Heart left ventricle (tissue), 16 donors: ENCODE data around the gene P2RY14. TPM values are rescaled to one million over a fixed set of nuclear protein-coding genes. Genes with fewer than 3 reads are reported as not detected.

ENCODE experiments used
- ATAC-seq, 4 donors: fragments of 200-7000 bp; cut with Tn5 transposase; one replicate each; pipeline ENCODE4 v1.9.1; 2020 to 2022; ENCODE audit warnings: moderate library complexity in 4 of 4, mild to moderate bottlenecking in 3 of 4, moderate number of reproducible peaks in 1 of 4
- DNase-seq, 5 donors: peaks; one replicate each; pipeline ENCODE4 v3.0.0-alpha.2; 2020
- H3K27ac ChIP-seq, 12 donors: fragments of 200-600 bp; sonication (generic) in 4 of 12; one replicate each; pipeline versions ENCODE4 v1.5.0 to v1.8.0; 2016 to 2022; ENCODE audit warnings: mild to moderate bottlenecking in 2 of 12
- H3K27me3 ChIP-seq, 9 donors: fragments of 200-600 bp; sonication (generic) in 2 of 9; one replicate each; pipeline versions ENCODE4 v1.5.1 to v1.8.0; 2016 to 2022; ENCODE audit warnings: mild to moderate bottlenecking in 3 of 9
- H3K36me3 ChIP-seq, 9 donors: fragments of 200-600 bp; sonication (generic) in 2 of 9; one replicate each; pipeline versions ENCODE4 v1.5.0 to v1.8.0; 2018 to 2022; ENCODE audit warnings: mild to moderate bottlenecking in 2 of 9
- H3K4me1 ChIP-seq, 12 donors: fragments of 200-600 bp; sonication (generic) in 4 of 12; one replicate each; pipeline versions ENCODE4 v1.5.0 to v1.8.0; 2016 to 2022; ENCODE audit warnings: mild to moderate bottlenecking in 3 of 12
- H3K4me3 ChIP-seq, 12 donors: fragments of 200-600 bp; sonication (generic) in 4 of 12; one replicate each; pipeline versions ENCODE4 v1.5.0 to v1.8.0; 2017 to 2022; ENCODE audit warnings: mild to moderate bottlenecking in 9 of 12, moderate library complexity in 4 of 12
- H3K9me3 ChIP-seq, 12 donors: fragments of 200-600 bp; sonication (generic) in 4 of 12; one replicate each; pipeline versions ENCODE4 v1.5.0 to v1.8.0; 2016 to 2022; ENCODE audit warnings: mild to moderate bottlenecking in 1 of 12
- POLR2A ChIP-seq, 2 donors: fragments of 450-650 bp; IDR thresholded peaks; one replicate each; pipeline ENCODE4 v1.6.1; 2017; ENCODE audit warnings: antibody characterized with exemption in 2 of 2, mild to moderate bottlenecking in 2 of 2, moderate library complexity in 2 of 2
- WGBS, 4 donors: extraction: QIAGEN DNeasy Blood & Tissue Kit in 2 of 4; methylation state at CpG; one replicate each; pipeline versions ENCODE4 v1.1.5 to v1.1.7; 2013 to 2018; 5-methylcytosine and 5-hydroxymethylcytosine counted together
- intact Hi-C, 10 donors: fragments of 100-400 bp; cut with DNase I; formaldehyde crosslinking; loops; one replicate each; pipeline versions ENCODE4 v1.11.1 to v1.14.2; 2022
- polyA plus RNA-seq, 2 donors: library from polyadenylated mRNA; stranded (reverse); fragments of 200-250 nt; gene quantifications; one replicate each; pipeline ENCODE4 v1.2.3, GENCODE V29; 2013
- total RNA-seq, 9 donors: library from RNA; depleted of rRNA in 2 of 9; stranded (reverse); fragments of >200 nt in 2 of 9; fragmentation: NEBNext Ultra II Directional in 3 of 9; extraction: Animal tissue kit (Norgen Biotek cat#: 25700) in 3 of 9; gene quantifications; one replicate each; pipeline versions ENCODE4 v1.1.0 to v1.2.4, GENCODE V29; 2016 to 2023
- TF ChIP-seq, protein P1 (sequence below), 12 donors: fragments of 200-600 bp; sonication (generic) in 4 of 12; IDR thresholded peaks; one replicate each; pipeline versions ENCODE4 v1.5.0 to v1.8.0; 2018 to 2022; ENCODE audit warnings: antibody characterized with exemption in 12 of 12, mild to moderate bottlenecking in 5 of 12
- donor health status: ischemic (EF 13 %, LVEDD 7.1; RV severe dilation, severe dysfunction).
- donor health status: healthy with polysubstance abuse.
- donor health status: DM: no; HTN: yes; CAD: no.
- donor health status: DM: no; HTN: no; CAD: no.
- donor health status: ischemic (EF 25% LVEDD 6.9; RV normal size, moderate dysfunction).
- donor health status: ischemic (EF 25% LVEDD 5.7; RV mildly dilated, moderate dysfunction).
- donor health status: healthy.
- donor health status: DM: yes; HTN: yes; CAD: no.
- donor health status: ischemic (EF 35%, LVEDD 5.7; RV mildly dilated, moderate dysfunction).
- donor health status: nonischemic (EF 11% LVEDD 7.7; RV severe dilation, severe dysfunction).
- donor health status: DM: yes; HTN: yes; CAD: no.
- donor health status: PGD.
- donor health status: ischemic (EF 29% LVEDD 5.4; RV normal size, mild dysfunction).
- donor health status: nonischemic (EF 23%, LVEDD 6.1; RV moderate dilation, normal function).

The P2RY14 gene
- total and polyA plus RNA-seq, 11 donors: 0.75 to 8.4 (median 3.2) TPM

DNA sequence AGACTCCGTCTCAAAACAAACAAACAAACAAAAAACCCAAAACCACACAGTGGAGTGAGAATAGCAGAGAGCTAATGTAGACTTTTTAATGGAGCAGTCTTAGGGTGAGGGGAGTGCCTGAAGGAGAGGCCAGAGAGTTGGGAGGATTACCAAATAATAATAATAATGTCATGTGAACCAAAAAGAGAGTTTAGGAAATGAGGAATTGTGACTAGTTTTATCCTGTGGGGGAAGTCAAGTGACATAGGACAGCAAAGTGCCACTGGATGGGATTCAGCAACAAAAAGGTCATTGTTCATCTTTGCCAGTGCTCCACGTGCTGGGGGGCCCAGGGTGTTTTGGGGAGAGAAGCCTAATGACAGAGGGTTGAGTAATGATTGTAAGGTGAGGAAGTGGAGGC lies 25.4 kb upstream of the P2RY14 start:
- Histone ChIP-seq H3K27me3 (peaks cover 0 to 3% (median 0%) of the 10 kb centered on the region in 9 donors), H3K4me1 (peaks cover 0 to 8% (median 0%) of the 10 kb centered on the region in 12 donors), H3K9me3 (no peaks in the 10 kb centered on the region), H3K4me3 (no peak overlapping the region), H3K27ac (no peak overlapping the region), H3K36me3 (no peaks in the 10 kb centered on the region)
- 66 to 80% (median 78%) methylated on average over 2 of the region's 2 CpGs for WGBS, 4 donors
- TF ChIP-seq, protein P1, sequence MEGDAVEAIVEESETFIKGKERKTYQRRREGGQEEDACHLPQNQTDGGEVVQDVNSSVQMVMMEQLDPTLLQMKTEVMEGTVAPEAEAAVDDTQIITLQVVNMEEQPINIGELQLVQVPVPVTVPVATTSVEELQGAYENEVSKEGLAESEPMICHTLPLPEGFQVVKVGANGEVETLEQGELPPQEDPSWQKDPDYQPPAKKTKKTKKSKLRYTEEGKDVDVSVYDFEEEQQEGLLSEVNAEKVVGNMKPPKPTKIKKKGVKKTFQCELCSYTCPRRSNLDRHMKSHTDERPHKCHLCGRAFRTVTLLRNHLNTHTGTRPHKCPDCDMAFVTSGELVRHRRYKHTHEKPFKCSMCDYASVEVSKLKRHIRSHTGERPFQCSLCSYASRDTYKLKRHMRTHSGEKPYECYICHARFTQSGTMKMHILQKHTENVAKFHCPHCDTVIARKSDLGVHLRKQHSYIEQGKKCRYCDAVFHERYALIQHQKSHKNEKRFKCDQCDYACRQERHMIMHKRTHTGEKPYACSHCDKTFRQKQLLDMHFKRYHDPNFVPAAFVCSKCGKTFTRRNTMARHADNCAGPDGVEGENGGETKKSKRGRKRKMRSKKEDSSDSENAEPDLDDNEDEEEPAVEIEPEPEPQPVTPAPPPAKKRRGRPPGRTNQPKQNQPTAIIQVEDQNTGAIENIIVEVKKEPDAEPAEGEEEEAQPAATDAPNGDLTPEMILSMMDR (IDR thresholded peaks at IDR 0.05): no peak
- TF ChIP-seq POLR2A (IDR thresholded peaks at IDR 0.05): no peak
- intact Hi-C loops: no loop called here
- DNase-seq (no peak), ATAC-seq (no peak)

GRCh38 chr3:151301787-151302186 lies 23.4 kb upstream of the P2RY14 start:
- H3K9me3 ChIP-seq: no peaks in the 10 kb centered on the region
- H3K27ac ChIP-seq: no peak overlapping the region
- H3K4me1 ChIP-seq: peaks cover 0 to 8% (median 0%) of the 10 kb centered on the region in 12 donors
- TF ChIP-seq, protein P1 (IDR thresholded peaks at IDR 0.05): no peak
- TF ChIP-seq POLR2A (IDR thresholded peaks at IDR 0.05): no peak
- intact Hi-C loops: no loop called here
- H3K36me3 ChIP-seq: no peaks in the 10 kb centered on the region
- 86 to 93% (median 90%) methylated on average over 3 of the region's 3 CpGs for WGBS, 4 donors
- ATAC-seq (no peak), DNase-seq (no peak)
- peaks cover 0 to 3% (median 0%) of the 10 kb centered on the region in 9 donors for H3K27me3 ChIP-seq
- H3K4me3 ChIP-seq: no peak overlapping the region

GRCh38 chr3:151300539-151300938 lies 22.2 kb upstream of the P2RY14 start:
- Histone ChIP-seq H3K27me3 (peaks cover 0 to 3% (median 0%) of the 10 kb centered on the region in 9 donors), H3K4me1 (peaks cover 0 to 5% (median 0%) of the 10 kb centered on the region in 12 donors), H3K27ac (no peak overlapping the region), H3K9me3 (no peaks in the 10 kb centered on the region), H3K36me3 (no peaks in the 10 kb centered on the region), H3K4me3 (no peak overlapping the region)
- intact Hi-C loops: no loop called here
- 73 to 85% (median 77%) methylated on average over 1 of the region's 1 CpG for WGBS, 4 donors
- ATAC-seq: no peak
- no peak for DNase-seq
- TF ChIP-seq POLR2A (IDR thresholded peaks at IDR 0.05): no peak
- TF ChIP-seq, protein P1 (IDR thresholded peaks at IDR 0.05): no peak

DNA sequence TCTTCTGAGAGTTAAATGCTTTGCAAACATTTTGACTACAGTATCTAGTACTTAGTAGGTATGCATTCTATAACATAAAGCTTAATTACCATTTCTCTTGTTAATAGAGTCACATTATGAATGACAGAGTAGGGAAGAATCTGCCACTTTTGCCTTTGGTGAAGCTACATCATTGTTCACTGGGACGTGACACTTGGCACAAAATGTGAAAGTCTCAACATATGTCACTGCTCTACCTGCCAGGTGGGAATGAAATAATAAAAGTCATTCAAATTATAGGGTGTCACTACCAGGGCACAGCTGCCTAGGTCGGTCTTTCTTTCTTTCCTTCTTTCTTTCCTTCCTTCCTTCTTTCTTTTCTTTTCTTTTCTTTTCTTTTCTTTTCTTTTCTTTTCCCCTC lies 20.7 kb upstream of the P2RY14 start:
- ATAC-seq (no peak), DNase-seq (no peak)
- no peak overlapping the region for H3K4me3 ChIP-seq
- 76 to 88% (median 84%) methylated on average over 2 of the region's 2 CpGs for WGBS, 4 donors
- intact Hi-C loops: loop anchor here in 2 of 10 donors (10.0 kb wide), 2 partner anchors 504 to 616 kb away; no protein-coding TSS in a partner anchor
- H3K4me1 ChIP-seq: no peaks in the 10 kb centered on the region
- no peak for TF ChIP-seq POLR2A (IDR thresholded peaks at IDR 0.05)
- TF ChIP-seq, protein P1 (IDR thresholded peaks at IDR 0.05): no peak
- no peaks in the 10 kb centered on the region for H3K36me3 ChIP-seq
- H3K27me3 ChIP-seq: peaks cover 0 to 3% (median 0%) of the 10 kb centered on the region in 9 donors
- no peak overlapping the region for H3K27ac ChIP-seq
- no peaks in the 10 kb centered on the region for H3K9me3 ChIP-seq
